IMR-90 (cell line): Measurements from ENCODE around the gene TAB2.

Experiments used
- CEBPB ChIP-seq: IDR thresholded peaks from 2 replicates; pipeline ENCODE4 v1.6.1; 2012; ENCODE audit warnings: low read depth, low read length, improper control_type of control experiment
- MXI1 ChIP-seq: IDR thresholded peaks from 2 replicates; pipeline ENCODE4 v1.6.1; 2012; ENCODE audit warnings: low read depth, mild to moderate bottlenecking, low read length, moderate library complexity, borderline replicate concordance
- RCOR1 ChIP-seq: IDR thresholded peaks from 2 replicates; pipeline ENCODE4 v1.6.1; 2012; ENCODE audit warnings: mild to moderate bottlenecking, low read length, improper control_type of control experiment; ENCODE audit not compliant: insufficient replicate concordance
- TF ChIP-seq, protein P1 (sequence below): conservative IDR thresholded peaks from 2 replicates; pipeline ENCODE4 v1.5.1; 2012; ENCODE audit warnings: mild to moderate bottlenecking, low read depth, low read length, improper control_type of control experiment
- TF ChIP-seq, protein P2 (sequence below): fragments of 150-350 bp; IDR thresholded peaks from 2 replicates; pipeline ENCODE4 v1.6.1; 2017; ENCODE audit warnings: mild to moderate bottlenecking, antibody characterized with exemption, low read length, low read depth

DNA sequence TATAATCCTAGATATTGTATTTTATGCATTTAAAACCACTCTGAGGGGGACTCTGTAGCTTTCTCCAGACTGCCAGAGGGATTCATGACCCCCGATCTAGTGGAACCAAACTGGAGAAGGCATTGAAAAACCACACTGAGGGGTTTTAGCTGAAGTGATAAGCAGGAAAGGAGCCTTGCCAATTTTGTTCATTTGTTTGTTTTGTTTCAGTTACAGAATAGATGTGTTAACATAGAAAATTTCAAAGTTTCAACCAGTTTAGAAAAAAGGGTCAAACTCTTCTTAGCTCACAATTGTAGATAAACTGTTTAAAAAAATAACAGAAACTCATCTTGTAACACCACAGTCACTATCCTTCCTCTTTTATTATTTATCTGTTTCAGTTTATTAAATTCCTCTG lies 19.8 kb downstream of the TAB2 start:
- TF ChIP-seq RCOR1 (no peak), CEBPB (no peak), MXI1 (no peak)
- TF ChIP-seq, protein P1, sequence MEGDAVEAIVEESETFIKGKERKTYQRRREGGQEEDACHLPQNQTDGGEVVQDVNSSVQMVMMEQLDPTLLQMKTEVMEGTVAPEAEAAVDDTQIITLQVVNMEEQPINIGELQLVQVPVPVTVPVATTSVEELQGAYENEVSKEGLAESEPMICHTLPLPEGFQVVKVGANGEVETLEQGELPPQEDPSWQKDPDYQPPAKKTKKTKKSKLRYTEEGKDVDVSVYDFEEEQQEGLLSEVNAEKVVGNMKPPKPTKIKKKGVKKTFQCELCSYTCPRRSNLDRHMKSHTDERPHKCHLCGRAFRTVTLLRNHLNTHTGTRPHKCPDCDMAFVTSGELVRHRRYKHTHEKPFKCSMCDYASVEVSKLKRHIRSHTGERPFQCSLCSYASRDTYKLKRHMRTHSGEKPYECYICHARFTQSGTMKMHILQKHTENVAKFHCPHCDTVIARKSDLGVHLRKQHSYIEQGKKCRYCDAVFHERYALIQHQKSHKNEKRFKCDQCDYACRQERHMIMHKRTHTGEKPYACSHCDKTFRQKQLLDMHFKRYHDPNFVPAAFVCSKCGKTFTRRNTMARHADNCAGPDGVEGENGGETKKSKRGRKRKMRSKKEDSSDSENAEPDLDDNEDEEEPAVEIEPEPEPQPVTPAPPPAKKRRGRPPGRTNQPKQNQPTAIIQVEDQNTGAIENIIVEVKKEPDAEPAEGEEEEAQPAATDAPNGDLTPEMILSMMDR: no peak
- TF ChIP-seq, protein P2, sequence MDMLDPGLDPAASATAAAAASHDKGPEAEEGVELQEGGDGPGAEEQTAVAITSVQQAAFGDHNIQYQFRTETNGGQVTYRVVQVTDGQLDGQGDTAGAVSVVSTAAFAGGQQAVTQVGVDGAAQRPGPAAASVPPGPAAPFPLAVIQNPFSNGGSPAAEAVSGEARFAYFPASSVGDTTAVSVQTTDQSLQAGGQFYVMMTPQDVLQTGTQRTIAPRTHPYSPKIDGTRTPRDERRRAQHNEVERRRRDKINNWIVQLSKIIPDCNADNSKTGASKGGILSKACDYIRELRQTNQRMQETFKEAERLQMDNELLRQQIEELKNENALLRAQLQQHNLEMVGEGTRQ: no peak
